Measurements from ENCODE around the gene GPATCH1.

GRCh38 chr19:33096005-33096404, 15.0 kb downstream of the GPATCH1 start:
- TF ChIP-seq, protein P1, sequence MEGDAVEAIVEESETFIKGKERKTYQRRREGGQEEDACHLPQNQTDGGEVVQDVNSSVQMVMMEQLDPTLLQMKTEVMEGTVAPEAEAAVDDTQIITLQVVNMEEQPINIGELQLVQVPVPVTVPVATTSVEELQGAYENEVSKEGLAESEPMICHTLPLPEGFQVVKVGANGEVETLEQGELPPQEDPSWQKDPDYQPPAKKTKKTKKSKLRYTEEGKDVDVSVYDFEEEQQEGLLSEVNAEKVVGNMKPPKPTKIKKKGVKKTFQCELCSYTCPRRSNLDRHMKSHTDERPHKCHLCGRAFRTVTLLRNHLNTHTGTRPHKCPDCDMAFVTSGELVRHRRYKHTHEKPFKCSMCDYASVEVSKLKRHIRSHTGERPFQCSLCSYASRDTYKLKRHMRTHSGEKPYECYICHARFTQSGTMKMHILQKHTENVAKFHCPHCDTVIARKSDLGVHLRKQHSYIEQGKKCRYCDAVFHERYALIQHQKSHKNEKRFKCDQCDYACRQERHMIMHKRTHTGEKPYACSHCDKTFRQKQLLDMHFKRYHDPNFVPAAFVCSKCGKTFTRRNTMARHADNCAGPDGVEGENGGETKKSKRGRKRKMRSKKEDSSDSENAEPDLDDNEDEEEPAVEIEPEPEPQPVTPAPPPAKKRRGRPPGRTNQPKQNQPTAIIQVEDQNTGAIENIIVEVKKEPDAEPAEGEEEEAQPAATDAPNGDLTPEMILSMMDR (IDR thresholded peaks at IDR 0.05; ENCODE audit: low read depth, low read length, poor library complexity, severe bottlenecking) = no peak
- TF ChIP-seq EZH2phosphoT487 (IDR thresholded peaks at IDR 0.05; ENCODE audit: borderline replicate concordance, low read length) = no peak
